Brain microvascular endothelial cell (primary cell): ENCODE results near the gene SLC25A10.
"Not testable (repeated sequence)": the region's sequence is repeated elsewhere in the genome, so short reads cannot be mapped to it uniquely, and the experiment has no call there.

Source experiments
- DNase-seq: peaks from one replicate; pipeline ENCODE4 v3.0.0-alpha.2; 2020
- H3K27ac ChIP-seq: fragments of 250-450 bp; sonication (Bioruptor Pico); 2 replicates; pipeline ENCODE4 v1.5.1; 2020; ENCODE audit warnings: mild to moderate bottlenecking, moderate library complexity
- H3K27me3 ChIP-seq: fragments of 250-450 bp; sonication (Bioruptor Pico); replicated peaks from 2 replicates; pipeline ENCODE4 v1.5.1; 2020; ENCODE audit warnings: mild to moderate bottlenecking
- H3K36me3 ChIP-seq: fragments of 250-450 bp; sonication (Bioruptor Pico); replicated peaks from 2 replicates; pipeline ENCODE4 v1.5.1; 2020; ENCODE audit warnings: mild to moderate bottlenecking
- H3K4me3 ChIP-seq: 2 replicates; pipeline ENCODE4 v1.5.1; 2011; ENCODE audit warnings: low read depth, mild to moderate bottlenecking, control low read depth, low read length, moderate library complexity
- in situ Hi-C: cut with HindIII; loops from 2 replicates; pipeline ENCODE4 v1.10.0; 2017; ENCODE audit warnings: low sequenced_read_pairs, low pct_ligation_motif_present
- TF ChIP-seq, protein P1 (sequence below): IDR thresholded peaks from 2 replicates; pipeline ENCODE4 v1.5.1; 2011; ENCODE audit warnings: low read depth, mild to moderate bottlenecking, moderate library complexity, low read length, control low read depth, inconsistent platforms; ENCODE audit errors: missing control alignments

Gene SLC25A10

DNA sequence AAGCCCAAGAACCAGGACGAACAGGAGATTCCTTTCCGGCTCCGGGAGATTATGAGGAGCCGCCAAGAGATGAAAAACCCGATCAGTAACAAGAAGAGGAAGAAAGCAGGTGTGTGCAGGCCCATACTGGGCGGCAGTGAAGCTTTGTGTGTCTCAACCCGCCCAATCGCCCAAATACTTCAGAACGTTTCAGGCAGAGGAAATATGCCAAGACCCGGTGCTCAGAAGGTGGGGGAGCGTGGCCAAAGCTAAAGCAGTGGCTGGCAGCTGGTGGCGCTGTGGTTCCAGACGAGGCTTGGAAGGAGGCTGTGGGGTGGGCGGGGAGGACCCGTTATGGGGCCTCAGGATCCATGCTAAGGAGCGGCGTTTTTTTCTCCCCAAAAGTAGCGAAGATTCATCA is 44.3 kb upstream of the SLC25A10 start:
- H3K4me3 ChIP-seq: no peak overlapping the region
- in situ Hi-C loops: no loop called here
- H3K36me3 ChIP-seq: peaks cover 38% of the 10 kb centered on the region
- H3K27ac ChIP-seq: no peak overlapping the region
- TF ChIP-seq, protein P1, sequence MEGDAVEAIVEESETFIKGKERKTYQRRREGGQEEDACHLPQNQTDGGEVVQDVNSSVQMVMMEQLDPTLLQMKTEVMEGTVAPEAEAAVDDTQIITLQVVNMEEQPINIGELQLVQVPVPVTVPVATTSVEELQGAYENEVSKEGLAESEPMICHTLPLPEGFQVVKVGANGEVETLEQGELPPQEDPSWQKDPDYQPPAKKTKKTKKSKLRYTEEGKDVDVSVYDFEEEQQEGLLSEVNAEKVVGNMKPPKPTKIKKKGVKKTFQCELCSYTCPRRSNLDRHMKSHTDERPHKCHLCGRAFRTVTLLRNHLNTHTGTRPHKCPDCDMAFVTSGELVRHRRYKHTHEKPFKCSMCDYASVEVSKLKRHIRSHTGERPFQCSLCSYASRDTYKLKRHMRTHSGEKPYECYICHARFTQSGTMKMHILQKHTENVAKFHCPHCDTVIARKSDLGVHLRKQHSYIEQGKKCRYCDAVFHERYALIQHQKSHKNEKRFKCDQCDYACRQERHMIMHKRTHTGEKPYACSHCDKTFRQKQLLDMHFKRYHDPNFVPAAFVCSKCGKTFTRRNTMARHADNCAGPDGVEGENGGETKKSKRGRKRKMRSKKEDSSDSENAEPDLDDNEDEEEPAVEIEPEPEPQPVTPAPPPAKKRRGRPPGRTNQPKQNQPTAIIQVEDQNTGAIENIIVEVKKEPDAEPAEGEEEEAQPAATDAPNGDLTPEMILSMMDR: no peak
- no peaks in the 10 kb centered on the region for H3K27me3 ChIP-seq
- DNase-seq: no peak

DNA sequence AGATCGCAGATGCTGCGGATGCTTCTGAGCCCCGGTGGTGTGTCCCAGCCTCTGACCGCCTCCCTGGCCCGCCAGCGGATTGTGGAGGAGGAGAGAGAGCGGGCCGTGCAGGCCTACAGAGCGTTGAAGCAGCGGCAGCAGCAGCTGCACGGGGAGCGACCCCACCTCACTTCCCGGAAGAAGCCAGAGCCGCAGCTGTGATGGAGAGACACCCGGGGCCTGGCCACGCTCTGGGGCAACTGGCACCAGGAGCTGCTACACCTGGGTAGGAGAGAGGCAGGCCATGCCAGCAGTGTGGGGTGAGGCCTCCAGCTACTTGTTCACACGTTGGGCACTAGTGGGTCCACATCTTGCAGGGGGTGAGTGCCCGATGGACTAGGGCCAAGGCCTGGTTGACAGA is 39.6 kb upstream of the SLC25A10 start:
- no peak overlapping the region for H3K4me3 ChIP-seq
- peaks cover 50% of the 10 kb centered on the region for H3K36me3 ChIP-seq
- no peak for DNase-seq
- in situ Hi-C loops: no loop called here
- H3K27me3 ChIP-seq: no peaks in the 10 kb centered on the region
- no peak overlapping the region for H3K27ac ChIP-seq
- TF ChIP-seq, protein P1: no peak

DNA sequence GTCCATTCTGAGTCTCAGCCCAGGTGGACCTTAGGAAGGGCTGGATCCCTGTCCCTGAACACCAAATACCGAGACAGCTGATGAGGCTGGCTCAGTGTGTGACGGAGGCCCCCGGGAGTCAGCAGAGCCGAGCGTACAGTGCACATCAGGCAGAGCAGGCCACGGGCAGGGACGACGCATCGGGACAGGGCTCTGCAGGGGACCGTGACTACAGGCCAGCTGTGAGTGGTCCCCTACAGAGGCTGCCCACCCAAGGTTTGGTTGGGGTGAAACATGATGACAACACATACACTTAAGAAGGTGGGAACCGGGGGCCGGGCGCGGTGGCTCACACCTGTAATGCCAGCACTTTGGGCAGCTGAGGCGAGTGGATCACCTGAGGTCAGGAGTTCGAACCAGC is 39.1 kb upstream of the SLC25A10 start:
- no peak overlapping the region for H3K27ac ChIP-seq
- H3K27me3 ChIP-seq: no peaks in the 10 kb centered on the region
- peaks cover 50% of the 10 kb centered on the region for H3K36me3 ChIP-seq
- in situ Hi-C loops: no loop called here
- DNase-seq: no peak
- no peak overlapping the region for H3K4me3 ChIP-seq
- TF ChIP-seq, protein P1: no peak

DNA sequence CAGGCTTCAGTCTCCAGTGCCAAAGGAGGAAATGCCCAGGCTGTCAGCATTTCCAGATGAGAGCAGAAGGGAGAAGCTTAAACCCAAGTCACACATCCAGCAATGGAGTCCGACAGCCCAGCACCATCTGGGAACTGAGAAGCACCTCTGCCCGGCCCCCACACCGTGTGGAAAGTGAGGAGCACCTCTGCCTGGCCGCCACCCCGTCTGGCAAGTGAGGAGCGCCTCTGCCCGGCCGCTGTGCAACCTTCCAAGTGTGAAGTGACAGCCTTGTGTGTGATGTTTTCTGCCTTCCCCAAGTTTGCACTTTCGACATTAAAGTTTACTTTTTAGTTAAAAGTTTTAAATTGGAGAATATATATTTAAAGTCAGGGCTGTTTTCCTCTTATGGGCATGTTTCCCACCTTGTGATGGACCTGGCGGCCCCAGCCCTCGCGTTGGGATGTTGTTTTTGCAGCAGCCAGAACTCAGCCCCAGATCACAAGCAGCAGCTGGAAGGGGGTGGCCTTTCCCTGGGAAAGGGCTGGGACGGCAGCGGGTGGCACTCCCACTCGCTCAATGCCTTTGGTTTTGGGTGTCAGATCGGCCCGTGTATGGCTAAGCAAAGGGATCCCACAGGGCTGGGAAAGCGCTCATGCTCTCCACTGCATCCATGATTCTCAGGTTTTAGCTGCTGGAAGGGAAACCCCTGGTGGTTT is 38.4 kb upstream of the SLC25A10 start:
- in situ Hi-C loops: no loop called here
- Histone ChIP-seq H3K27ac (no peak overlapping the region), H3K4me3 (no peak overlapping the region), H3K36me3 (peaks cover 50% of the 10 kb centered on the region), H3K27me3 (no peaks in the 10 kb centered on the region)
- DNase-seq: no peak
- TF ChIP-seq, protein P1: no peak

DNA sequence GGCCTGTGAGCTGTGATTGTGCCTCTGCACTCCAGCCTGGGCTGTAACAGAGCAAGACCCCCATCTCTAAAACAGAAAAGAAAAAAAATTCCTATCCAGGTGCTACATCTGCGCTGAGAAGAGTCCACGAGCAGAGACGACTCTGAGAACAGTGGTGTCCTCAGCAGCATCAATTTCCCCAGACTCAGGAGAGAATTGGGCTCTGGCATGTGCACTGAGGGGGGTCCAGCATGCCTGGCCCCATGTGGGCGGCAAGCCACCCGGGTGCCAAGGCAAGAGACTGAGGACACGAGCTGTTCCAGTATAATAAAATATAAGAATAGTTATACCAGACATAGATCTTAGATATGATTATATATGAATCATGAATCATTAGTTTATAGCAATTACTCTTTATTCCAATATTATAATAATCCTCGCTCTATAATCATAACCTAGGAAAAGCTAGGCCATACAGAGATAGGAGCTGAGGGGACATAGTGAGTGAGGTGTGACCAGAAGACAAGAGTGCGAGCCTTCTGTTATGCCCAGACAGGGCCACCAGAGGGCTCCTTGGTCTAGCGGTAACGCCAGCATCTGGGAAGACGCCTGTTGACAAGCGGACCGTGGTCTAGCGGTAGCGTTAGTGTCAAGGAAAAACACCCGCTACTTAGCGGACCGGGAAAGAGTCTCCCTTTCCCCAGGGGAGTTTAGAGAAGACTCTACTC is 36.4 kb upstream of the SLC25A10 start:
- H3K27ac ChIP-seq, H3K4me3 ChIP-seq, in situ Hi-C loops, H3K27me3 ChIP-seq: not testable (repeated sequence)
- TF ChIP-seq, protein P1: peak; percentile 54
- DNase-seq: peak; percentile 52
- peaks cover 35% of the 10 kb centered on the region for H3K36me3 ChIP-seq
